HepG2 (cell line): ENCODE measurements around the gene RYR2. TPM values are rescaled to one million over a fixed set of nuclear protein-coding genes. Genes with fewer than 3 reads are reported as not detected.

Experiments
- ATAC-seq: fragments of 200-7000 bp; cut with Tn5 transposase; 3 replicates; pipeline ENCODE4 v1.9.1; 2020; ENCODE audit warnings: mild to moderate bottlenecking, moderate library complexity
- BruUV-seq: library from RNA; stranded (reverse); fragments of 400-500 nt; replicated peaks from 2 replicates; lab custom pipeline; 2021; lab: Mats Ljungman, UMichigan
- CTCF ChIA-PET: fragments of 300-600 bp; formaldehyde crosslinking; extraction: SDS; loops from one replicate; lab custom pipeline; 2021; ENCODE audit warnings: low total read pairs, inconsistent platforms, low intra/inter-chr PET ratio; lab: Yijun Ruan, JAX
- POLR2A ChIA-PET: fragments of 350-600 bp; sonication (Branson Sonifier 250); formaldehyde crosslinking; loops from one replicate; lab custom pipeline; 2020; ENCODE audit warnings: antibody characterized with exemption, inconsistent platforms; lab: Yijun Ruan, JAX
- DNase-seq: peaks from one replicate; pipeline ENCODE4 v3.0.0-alpha.2; 2015; ENCODE audit warnings: low spot score
- FAIRE-seq: peaks from 3 replicates; lab custom pipeline; 2011; peaks lifted over from hg19 to GRCh38; lab: Jason Lieb, UNC
- H2AFZ ChIP-seq: one replicate; pipeline ENCODE4 v1.6.1; 2011; ENCODE audit warnings: low read length, inconsistent platforms
- H3K27ac ChIP-seq: fragments of 300-600 bp; 3 replicates; pipeline ENCODE4 v1.8.0; 2011; ENCODE audit warnings: mixed run types, mild to moderate bottlenecking, mixed read lengths, low read length, inconsistent platforms; ENCODE audit not compliant: insufficient read depth; ENCODE audit errors: extremely low read length
- H3K27me3 ChIP-seq, 2 experiments: fragments of 200-600 bp in 1 of 2; 2 replicates in 1 of 2; 3 replicates in 1 of 2; pipeline versions ENCODE4 v1.6.0 to v1.8.0; 2011; ENCODE audit warnings: low read length in 2 of 2, mild to moderate bottlenecking in 2 of 2, moderate library complexity in 2 of 2, inconsistent platforms in 1 of 2; ENCODE audit not compliant: insufficient read depth in 2 of 2, control insufficient read depth in 1 of 2
- H3K36me3 ChIP-seq, 2 experiments: fragments of 200-600 bp in 1 of 2; replicated peaks in 1 of 2; 2 replicates in 1 of 2; 3 replicates in 1 of 2; pipeline versions ENCODE4 v1.5.1 to v1.8.0; 2011; ENCODE audit warnings: low read length in 2 of 2, inconsistent platforms in 1 of 2; ENCODE audit not compliant: insufficient read depth in 2 of 2, control insufficient read depth in 1 of 2
- H3K4me1 ChIP-seq: 2 replicates; pipeline ENCODE4 v1.5.1; 2012; ENCODE audit warnings: low read length, inconsistent platforms; ENCODE audit not compliant: insufficient read depth
- H3K4me2 ChIP-seq: 2 replicates; pipeline ENCODE4 v1.6.0; 2011; ENCODE audit warnings: low read depth, low read length, inconsistent platforms
- H3K4me3 ChIP-seq, 3 experiments: fragments of 200-600 bp in 1 of 3; sonication (generic), shearing (Covaris generic) in 1 of 3; replicated peaks in 1 of 3; 2 replicates each; pipeline ENCODE4 v1.5.1; 2011 to 2016; ENCODE audit warnings: low read length in 3 of 3, inconsistent platforms in 2 of 3, low read depth in 2 of 3, mild to moderate bottlenecking in 2 of 3, control low read depth in 1 of 3, mixed read lengths in 1 of 3; ENCODE audit not compliant: insufficient read depth in 1 of 3
- H3K79me2 ChIP-seq: one replicate; pipeline ENCODE4 v1.6.1; 2011; ENCODE audit warnings: low read length, inconsistent platforms; ENCODE audit not compliant: insufficient read depth
- H3K9ac ChIP-seq: 2 replicates; pipeline ENCODE4 v1.6.0; 2011; ENCODE audit warnings: mild to moderate bottlenecking, low read depth, low read length, inconsistent platforms; ENCODE audit not compliant: insufficient read depth
- H3K9me3 ChIP-seq: 2 replicates; pipeline ENCODE4 v1.5.1; 2012; ENCODE audit warnings: mild to moderate bottlenecking, low read length
- H4K20me1 ChIP-seq: 2 replicates; pipeline ENCODE4 v1.6.0; 2011; ENCODE audit warnings: inconsistent platforms, mild to moderate bottlenecking, low read length, moderate library complexity; ENCODE audit not compliant: insufficient read depth
- KLF12 ChIP-seq: sonication (generic); formaldehyde crosslinking; IDR thresholded peaks from 2 replicates; pipeline ENCODE4 v1.4.0; 2020; ENCODE audit warnings: missing genetic modification reagents, borderline replicate concordance
- MEIS2 ChIP-seq: sonication (generic); formaldehyde crosslinking; IDR thresholded peaks from 2 replicates; pipeline ENCODE4 v1.9.0; 2021; ENCODE audit warnings: mild to moderate bottlenecking, missing genetic modification reagents
- NFYC ChIP-seq: IDR thresholded peaks from 2 replicates; pipeline ENCODE4 v1.6.1; 2016; ENCODE audit warnings: missing genetic modification reagents, missing compliant biosample characterization
- PRDM10 ChIP-seq: sonication (generic); formaldehyde crosslinking; IDR thresholded peaks from 2 replicates; pipeline ENCODE4 v1.4.0; 2020; ENCODE audit warnings: low read depth, missing genetic modification reagents
- SMAD9 ChIP-seq: sonication (generic); formaldehyde crosslinking; IDR thresholded peaks from 2 replicates; pipeline ENCODE4 v1.5.1; 2020; ENCODE audit warnings: mild to moderate bottlenecking, missing genetic modification reagents
- TEAD3 ChIP-seq: optimal IDR thresholded peaks from 2 replicates; pipeline ENCODE3; 2016; ENCODE audit warnings: borderline replicate concordance
- TIGD3 ChIP-seq: sonication (generic); formaldehyde crosslinking; IDR thresholded peaks from 2 replicates; pipeline ENCODE4 v1.5.1; 2020; ENCODE audit warnings: mild to moderate bottlenecking, missing genetic modification reagents, borderline replicate concordance
- ZMYM2 ChIP-seq: sonication (generic); formaldehyde crosslinking; IDR thresholded peaks from 2 replicates; pipeline ENCODE4 v1.8.0; 2022; ENCODE audit warnings: mild to moderate bottlenecking, missing genetic modification reagents
- ZNF263 ChIP-seq: sonication (generic); formaldehyde crosslinking; IDR thresholded peaks from 2 replicates; pipeline ENCODE4 v1.4.0; 2020; ENCODE audit warnings: missing genetic modification reagents
- ZNF362 ChIP-seq: sonication (generic); formaldehyde crosslinking; IDR thresholded peaks from 2 replicates; pipeline ENCODE4 v1.4.0; 2020; ENCODE audit warnings: missing genetic modification reagents, mild to moderate bottlenecking, borderline replicate concordance
- ZNF572 ChIP-seq: sonication (generic); formaldehyde crosslinking; IDR thresholded peaks from 2 replicates; pipeline ENCODE4 v1.5.1; 2020; ENCODE audit warnings: mild to moderate bottlenecking, missing genetic modification reagents
- WGBS: methylation state at CpG from one replicate; pipeline ENCODE4 v1.1.6; 2017; ENCODE audit warnings: low lambda C conversion rate; 5-methylcytosine and 5-hydroxymethylcytosine counted together
- in situ Hi-C: cut with HindIII; loops from 2 replicates; pipeline ENCODE4 v1.10.0; 2017; ENCODE audit warnings: low pct_unique_long_range_greater_than_20kb; ENCODE audit not compliant: extremely low pct_ligation_motif_present
- intact Hi-C: fragments of 100-400 bp; cut with micrococcal nuclease; formaldehyde crosslinking; loops from one replicate; pipeline ENCODE4 v1.10.0; 2022; ENCODE audit not compliant: unreplicated experiment
- polyA plus RNA-seq, 8 experiments: library from polyadenylated mRNA; depleted of rRNA in 3 of 8; stranded (reverse) in 7 of 8; unstranded in 1 of 8; fragments of >200 nt; fragmentation: Illumina TruSeq in 4 of 8; extraction: Trizol in 4 of 8; gene quantifications; 2 replicates each; pipeline versions ENCODE4 v1.2.1 to v1.2.3, GENCODE V29; 2011 to 2016; ENCODE audit warnings: low read depth in 4 of 8, missing spikeins in 1 of 8, mixed read lengths in 1 of 8; ENCODE audit not compliant: insufficient read depth in 1 of 8
- total RNA-seq, 5 experiments: library from RNA; depleted of rRNA; stranded (reverse); fragments of >200 nt; fragmentation: Illumina TruSeq; extraction: Trizol; gene quantifications; 2 replicates each; pipeline ENCODE4 v1.2.3, GENCODE V29; 2016; ENCODE audit warnings: low read depth in 1 of 5

The RYR2 gene
- total and polyA plus RNA-seq, 2 of the 13 experiments (the other 11 are each of a cell fraction or from before 2014, with no cell fraction given), result not detected

GRCh38 chr1:237197470-237198425, 155.8 kb downstream of the RYR2 start:
- no peak overlapping the region for H3K27ac ChIP-seq
- no peak overlapping the region for H3K9ac ChIP-seq
- no peak for ATAC-seq
- no TSS peak for BruUV-seq
- DNase-seq, result no peak
- TF ChIP-seq NFYC, result no peak
- TF ChIP-seq, all 625 proteins: peak for 0
- H3K9me3 ChIP-seq, result no peaks in the 10 kb centered on the region
- H3K4me3 ChIP-seq, result no peak overlapping the region
- H3K4me2 ChIP-seq, result no peak overlapping the region
- no peaks in the 10 kb centered on the region for H4K20me1 ChIP-seq
- in situ Hi-C loops (no loop called here), intact Hi-C loops (no loop called here)
- POLR2A ChIA-PET, result no interaction called here
- H3K4me1 ChIP-seq, result no peaks in the 10 kb centered on the region
- H2AFZ ChIP-seq, result no peak overlapping the region
- H3K36me3 ChIP-seq, result no peaks in the 10 kb centered on the region
- WGBS, result 16% methylated on average over 7 of the region's 7 CpGs
- peaks cover 0 to 2% of the 10 kb centered on the region in 2 experiments; a peak in 1 of 5 replicates for H3K27me3 ChIP-seq
- CTCF ChIA-PET, result no interaction called here
- no peaks in the 10 kb centered on the region for H3K79me2 ChIP-seq
- FAIRE-seq, result no peak

- WGBS, result 15% methylated on average over 6 of the region's 6 CpGs
- FAIRE-seq, result no peak
- H3K9me3 ChIP-seq, result no peaks in the 10 kb centered on the region
- DNase-seq, result no peak
- in situ Hi-C loops, result no loop called here
- no peak overlapping the region for H3K4me2 ChIP-seq
- H3K79me2 ChIP-seq, result no peaks in the 10 kb centered on the region
- H3K4me3 ChIP-seq, result no peak overlapping the region
- no peaks in the 10 kb centered on the region for H3K4me1 ChIP-seq
- ChIA-PET CTCF (no interaction called here), POLR2A (no interaction called here)
- no peak overlapping the region for H2AFZ ChIP-seq
- intact Hi-C loops, result no loop called here
- peaks cover 0 to 2% of the 10 kb centered on the region in 2 experiments; a peak in 1 of 5 replicates for H3K27me3 ChIP-seq
- no peak overlapping the region for H3K9ac ChIP-seq
- H3K36me3 ChIP-seq, result no peaks in the 10 kb centered on the region
- no peaks in the 10 kb centered on the region for H4K20me1 ChIP-seq
- no peak overlapping the region for H3K27ac ChIP-seq
- BruUV-seq, result no TSS peak
- no peak for ATAC-seq
- TF ChIP-seq PRDM10 (CRISPR knock-in tag), result no peak
- TF ChIP-seq ZNF263, result no peak
- no peak for TF ChIP-seq SMAD9
- TF ChIP-seq ZNF572 (CRISPR knock-in tag), result no peak
- TF ChIP-seq TEAD3 (CRISPR knock-in tag), result no peak
- TF ChIP-seq MEIS2 (CRISPR knock-in tag), result no peak
- no peak for TF ChIP-seq ZNF362
- TF ChIP-seq ZMYM2 (CRISPR knock-in tag), result no peak
- no peak for TF ChIP-seq KLF12
- TF ChIP-seq TIGD3, result no peak
Measured at GRCh38 chr1:237199026-237199425, 157.0 kb downstream of the RYR2 start.
